Caco-2 (cell line): Measurements from ENCODE around the gene MORN3. TPM values are rescaled to one million over a fixed set of nuclear protein-coding genes. Genes with fewer than 3 reads are reported as not detected.
A peak's percentile ranks its signal among the peaks of the same experiment; 100 is the strongest.
"Not testable (repeated sequence)": the region's sequence is repeated elsewhere in the genome, so short reads cannot be mapped to it uniquely, and the experiment has no call there.

Experiments used
- BruUV-seq: library from RNA; stranded (reverse); fragments of 400-500 nt; replicated peaks from 2 replicates; lab custom pipeline; 2021; lab: Mats Ljungman, UMichigan
- CTCF ChIA-PET: fragments of 300-600 bp; sonication (Branson Sonifier 250); formaldehyde crosslinking; loops from one replicate; lab custom pipeline; 2022; ENCODE audit warnings: antibody characterized with exemption; lab: Charles Lee
- POLR2A ChIA-PET: fragments of 300-600 bp; sonication (Branson Sonifier 250); formaldehyde crosslinking; loops from one replicate; lab custom pipeline; 2022; ENCODE audit warnings: antibody characterized with exemption; lab: Charles Lee
- DNase-seq, 2 experiments: peaks; one replicate each; pipeline versions ENCODE4 v3.0.0 to v3.0.0-alpha.2; 2020 to 2022
- H3K27me3 ChIP-seq: replicated peaks from 2 replicates; pipeline ENCODE4 v1.6.0; 2011; ENCODE audit warnings: low read length; ENCODE audit not compliant: control insufficient read depth, insufficient read depth
- H3K36me3 ChIP-seq: 2 replicates; pipeline ENCODE4 v1.5.1; 2011; ENCODE audit warnings: low read length; ENCODE audit not compliant: control insufficient read depth, insufficient read depth
- H3K4me1 ChIP-seq: fragments of 250-450 bp; sonication (Bioruptor Pico); 2 replicates; pipeline ENCODE4 v1.5.1; 2020; ENCODE audit warnings: mild to moderate bottlenecking
- H3K4me3 ChIP-seq: 2 replicates; pipeline ENCODE4 v1.5.1; 2011; ENCODE audit warnings: low read depth, mild to moderate bottlenecking, control low read depth, low read length
- H3K9me3 ChIP-seq: fragments of 250-450 bp; sonication (Bioruptor Pico); 2 replicates; pipeline ENCODE4 v1.5.1; 2020; ENCODE audit warnings: mild to moderate bottlenecking, moderate library complexity
- H3K27ac Mint-ChIP-seq: one replicate; pipeline ENCODE4 v1.8.0; 2022; ENCODE audit warnings: mixed read lengths; ENCODE audit not compliant: unreplicated experiment
- H3K27me3 Mint-ChIP-seq: one replicate; pipeline ENCODE4 v1.8.0; 2022; ENCODE audit warnings: mixed read lengths; ENCODE audit not compliant: insufficient read depth, unreplicated experiment
- H3K36me3 Mint-ChIP-seq: one replicate; pipeline ENCODE4 v1.8.0; 2022; ENCODE audit warnings: mild to moderate bottlenecking, mixed read lengths; ENCODE audit not compliant: insufficient read depth, unreplicated experiment
- H3K4me1 Mint-ChIP-seq: one replicate; pipeline ENCODE4 v1.8.0; 2022; ENCODE audit warnings: low read depth, mixed read lengths; ENCODE audit not compliant: unreplicated experiment
- H3K4me3 Mint-ChIP-seq: one replicate; pipeline ENCODE4 v1.8.0; 2022; ENCODE audit warnings: mild to moderate bottlenecking, moderate library complexity, mixed read lengths; ENCODE audit not compliant: unreplicated experiment
- H3K9me3 Mint-ChIP-seq: one replicate; pipeline ENCODE4 v1.8.0; 2022; ENCODE audit warnings: mixed read lengths; ENCODE audit not compliant: unreplicated experiment
- CTCF ChIP-seq, 2 experiments: fragments of 200-600 bp in 1 of 2; IDR thresholded peaks; 1 replicate in 1 of 2; 2 replicates in 1 of 2; pipeline versions ENCODE4 v1.5.1 to v1.8.0; 2011 to 2022; ENCODE audit warnings: antibody characterized with exemption in 1 of 2, control low read depth in 1 of 2, inconsistent platforms in 1 of 2, low read depth in 1 of 2, low read length in 1 of 2, mild to moderate bottlenecking in 1 of 2, moderate library complexity in 1 of 2; ENCODE audit not compliant: insufficient read depth in 1 of 2, severe bottlenecking in 1 of 2, unreplicated experiment in 1 of 2
- intact Hi-C: fragments of 100-400 bp; cut with micrococcal nuclease; formaldehyde crosslinking; loops from one replicate; pipeline ENCODE4 v1.10.0; 2022; ENCODE audit not compliant: unreplicated experiment
- total RNA-seq: library from RNA; stranded (reverse); gene quantifications from 2 replicates; pipeline ENCODE4 v1.2.3, GENCODE V29; 2022

MORN3 gene
- total RNA-seq, 1 experiment from 2014 or later = 36.5 TPM

- Mint-ChIP-seq H3K4me3 (no peak overlapping the region), H3K9me3 (no peaks in the 10 kb centered on the region), H3K27me3 (no peaks in the 10 kb centered on the region), H3K36me3 (peaks cover 35% of the 10 kb centered on the region), H3K27ac (no peak overlapping the region), H3K4me1 (peaks cover 7% of the 10 kb centered on the region)
- Histone ChIP-seq H3K9me3 (peaks cover 2% of the 10 kb centered on the region), H3K27me3 (no peaks in the 10 kb centered on the region), H3K36me3 (no peaks in the 10 kb centered on the region), H3K4me3 (no peak overlapping the region), H3K4me1 (peaks cover 13% of the 10 kb centered on the region; the same call in 1 of the 2 replicates)
- no TSS peak for BruUV-seq
- intact Hi-C loops = no loop called here
- TF ChIP-seq CTCF (IDR thresholded peaks at IDR 0.05; ENCODE audit: insufficient read depth in 1 of 2, low read depth in 1 of 2, low read length in 1 of 2, severe bottlenecking in 1 of 2, unreplicated experiment in 1 of 2) = no peak
- CTCF ChIA-PET = no interaction called here
- no peak for DNase-seq
- POLR2A ChIA-PET = no interaction called here
These were observed 46.5 kb upstream of the MORN3 start for GRCh38 chr12:121715862-121716435.

GRCh38 chr12:121715055-121715454, 45.6 kb upstream of the MORN3 start:
- H3K9me3 ChIP-seq, H3K27ac Mint-ChIP-seq, intact Hi-C loops, DNase-seq, H3K36me3 ChIP-seq, H3K27me3 ChIP-seq, CTCF ChIA-PET, H3K4me1 Mint-ChIP-seq, H3K4me3 ChIP-seq, POLR2A ChIA-PET, H3K27me3 Mint-ChIP-seq, BruUV-seq, H3K9me3 Mint-ChIP-seq, H3K4me3 Mint-ChIP-seq: not testable (repeated sequence)
- H3K4me1 ChIP-seq = peaks cover 22% of the 10 kb centered on the region
- peaks cover 38% of the 10 kb centered on the region for H3K36me3 Mint-ChIP-seq

- CTCF ChIA-PET = interaction anchor here (0.6 to 1.9 kb wide), 5 partner anchors 12 to 81 kb away, joined by 3 to 11 read pairs (median 5); partner anchors contain the start of gene RHOF
- H3K9me3 ChIP-seq = peaks cover 10% of the 10 kb centered on the region
- Mint-ChIP-seq H3K36me3 (peaks cover 41% of the 10 kb centered on the region), H3K9me3 (no peaks in the 10 kb centered on the region), H3K4me1 (peaks cover 14% of the 10 kb centered on the region), H3K27me3 (no peaks in the 10 kb centered on the region), H3K4me3 (peak overlapping the region; percentile 81), H3K27ac (peak overlapping the region; percentile 43)
- no peaks in the 10 kb centered on the region for H3K36me3 ChIP-seq
- H3K4me1 ChIP-seq = peaks cover 34% of the 10 kb centered on the region
- POLR2A ChIA-PET = interaction anchor here (0.5 to 0.6 kb wide), 2 partner anchors 27 to 61 kb away, joined by 3 to 5 read pairs; no protein-coding TSS in a partner anchor
- H3K4me3 ChIP-seq = peak overlapping the region; percentile 98
- TF ChIP-seq CTCF (IDR thresholded peaks at IDR 0.05; ENCODE audit: insufficient read depth in 1 of 2, low read depth in 1 of 2, low read length in 1 of 2, severe bottlenecking in 1 of 2, unreplicated experiment in 1 of 2) = no peak
- no peaks in the 10 kb centered on the region for H3K27me3 ChIP-seq
- BruUV-seq = no TSS peak
- intact Hi-C loops = loop anchor here (5.0 kb wide), 1 partner anchor 174 kb away; the partner anchor contains the start of gene PSMD9
- no peak for DNase-seq
These were observed 44.3 kb upstream of the MORN3 start for GRCh38 chr12:121713793-121714192.
